HG03060 (cell line): ENCODE results near the gene AP3D1.

Experiments
- ATAC-seq: cut with Tn5 transposase; IDR thresholded peaks from one replicate; pipeline ENCODE4 v1.9.1; 2021; ENCODE audit warnings: low read depth, moderate number of reproducible peaks; ENCODE audit not compliant: unreplicated experiment

Gene AP3D1

DNA sequence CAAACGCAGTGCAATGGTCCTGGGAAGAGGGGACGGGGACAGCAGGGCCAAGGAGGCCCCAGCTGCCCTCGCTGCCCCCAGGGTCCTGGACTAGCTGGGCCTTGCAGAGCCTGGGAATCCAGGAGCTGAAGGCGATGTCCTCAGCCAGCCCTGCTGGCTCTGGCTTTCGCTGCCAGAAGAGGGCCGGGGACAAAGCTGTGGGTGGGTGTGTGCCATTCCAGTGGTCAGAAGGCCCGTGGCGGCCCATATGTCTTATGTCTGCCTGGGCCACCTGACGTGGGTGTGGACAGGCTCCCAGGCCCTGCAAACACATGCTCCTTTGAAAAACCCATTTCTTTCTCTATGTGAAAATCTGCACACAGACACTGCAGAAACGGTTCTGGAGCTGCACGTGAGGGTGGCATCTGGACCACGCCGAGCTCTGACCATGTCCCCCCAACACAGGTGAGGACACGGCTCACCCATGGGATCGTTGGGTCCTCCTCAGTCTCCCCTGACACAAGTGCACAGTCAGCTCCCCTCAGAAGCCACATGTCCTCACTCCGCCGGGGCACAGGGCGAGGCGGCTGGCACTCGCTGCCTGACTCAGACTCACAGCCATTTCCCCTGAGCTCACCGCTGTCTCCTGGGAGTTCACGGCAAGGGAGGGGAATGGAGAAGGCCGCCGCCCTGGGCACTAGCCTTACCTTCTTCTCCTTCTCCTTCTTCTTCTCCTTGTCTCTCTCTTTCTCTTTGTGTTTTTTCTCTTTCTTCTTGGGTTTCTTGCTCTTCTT lies 37.7 kb downstream of the AP3D1 start:
- ATAC-seq: no peak

DNA sequence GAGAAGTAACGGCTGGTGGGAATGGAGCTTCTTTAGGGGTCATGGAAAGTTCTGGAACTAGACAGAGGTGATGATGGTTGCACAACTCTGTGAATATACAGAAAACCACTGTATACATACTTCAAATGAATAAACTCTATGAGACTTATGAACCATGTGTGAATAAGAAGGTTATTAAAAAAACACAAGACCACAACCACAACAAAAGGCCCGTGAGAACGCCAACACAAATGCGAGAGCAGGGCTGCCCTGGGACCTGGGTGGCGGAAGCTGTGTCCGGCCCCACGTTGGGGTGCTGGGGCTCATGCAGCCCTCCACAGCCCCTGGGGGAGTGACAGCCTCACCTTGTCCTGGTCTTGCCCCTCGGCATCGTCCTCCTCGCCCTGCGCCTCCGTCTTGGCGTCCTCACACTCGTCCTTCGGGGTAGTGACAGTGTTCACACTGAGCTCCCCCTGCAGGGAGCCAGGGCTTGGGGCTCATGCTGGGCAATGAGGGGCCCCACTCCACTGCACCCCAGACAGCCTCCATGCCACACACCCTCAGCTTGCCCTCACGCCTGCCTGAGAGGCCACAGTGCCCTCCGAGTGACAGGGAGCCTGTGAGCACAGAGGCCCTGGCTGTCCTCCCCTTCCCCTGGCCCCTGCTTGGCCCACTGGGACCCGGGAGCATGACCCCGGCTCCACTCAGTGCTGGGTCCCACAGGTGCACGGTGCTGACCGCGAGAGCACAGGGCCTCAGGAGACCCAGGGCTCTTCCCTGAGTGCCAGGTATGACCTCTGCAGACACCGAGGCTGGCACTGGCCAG lies 38.6 kb downstream of the AP3D1 start:
- no peak for ATAC-seq

DNA sequence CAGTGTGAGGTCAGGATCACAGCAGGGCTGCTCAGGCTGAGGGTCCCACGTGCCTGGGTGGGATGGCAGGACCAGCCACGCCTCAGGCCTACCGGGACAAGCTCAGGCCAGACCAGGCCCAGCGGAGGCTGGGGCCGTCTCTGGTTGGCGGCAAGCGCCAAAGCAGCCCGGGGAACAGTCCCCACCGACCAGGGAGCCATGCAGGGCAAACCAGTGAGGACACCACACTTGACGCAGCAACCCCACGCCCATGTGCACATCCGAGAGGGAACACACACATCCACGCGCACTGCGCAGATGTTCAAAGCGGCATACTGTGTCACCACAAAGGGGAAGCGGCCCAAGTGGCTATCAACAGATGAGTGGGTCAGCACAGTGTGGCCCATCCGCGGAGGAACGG lies 39.5 kb downstream of the AP3D1 start:
- ATAC-seq: no peak

DNA sequence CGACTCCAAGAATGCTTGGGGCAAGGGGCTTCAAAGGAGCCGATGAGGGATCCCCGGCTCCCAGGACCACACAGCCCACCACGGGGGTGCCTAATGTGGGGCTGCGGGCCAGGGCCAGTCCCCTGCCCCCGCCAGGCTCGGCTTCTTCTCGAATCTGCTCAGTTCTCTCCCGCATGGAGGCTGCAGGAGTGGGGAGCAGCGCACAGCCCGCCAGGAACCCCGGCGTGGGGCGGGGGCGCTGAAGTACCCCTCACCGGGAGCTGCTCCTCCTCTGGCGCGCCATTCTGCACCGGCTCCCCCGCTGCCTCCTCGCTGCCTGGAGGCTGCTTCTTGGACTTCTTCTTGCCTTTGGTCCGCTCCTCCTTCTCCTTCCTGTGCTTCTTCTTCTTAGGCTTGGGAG lies 39.9 kb downstream of the AP3D1 start:
- no peak for ATAC-seq

DNA sequence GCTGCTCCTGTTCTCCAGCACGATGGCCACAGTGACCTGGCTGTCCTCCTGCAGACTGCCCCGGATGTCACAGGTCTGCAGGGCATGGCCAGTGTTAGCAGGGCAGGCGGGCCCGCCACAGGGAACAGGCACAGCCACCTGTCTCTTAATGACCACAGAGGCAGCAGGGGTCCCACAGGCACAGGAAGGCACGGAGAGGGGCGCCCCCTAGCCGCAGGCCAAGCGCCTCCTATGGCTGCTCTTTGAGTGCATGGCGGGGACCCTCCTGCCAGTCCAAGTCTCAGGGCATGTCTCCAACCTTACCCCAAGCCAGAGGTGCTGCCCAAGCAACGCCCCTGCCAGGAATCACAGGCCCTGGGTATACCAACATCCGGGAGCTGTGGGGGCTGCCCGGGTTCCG lies 40.5 kb downstream of the AP3D1 start:
- no peak for ATAC-seq

DNA sequence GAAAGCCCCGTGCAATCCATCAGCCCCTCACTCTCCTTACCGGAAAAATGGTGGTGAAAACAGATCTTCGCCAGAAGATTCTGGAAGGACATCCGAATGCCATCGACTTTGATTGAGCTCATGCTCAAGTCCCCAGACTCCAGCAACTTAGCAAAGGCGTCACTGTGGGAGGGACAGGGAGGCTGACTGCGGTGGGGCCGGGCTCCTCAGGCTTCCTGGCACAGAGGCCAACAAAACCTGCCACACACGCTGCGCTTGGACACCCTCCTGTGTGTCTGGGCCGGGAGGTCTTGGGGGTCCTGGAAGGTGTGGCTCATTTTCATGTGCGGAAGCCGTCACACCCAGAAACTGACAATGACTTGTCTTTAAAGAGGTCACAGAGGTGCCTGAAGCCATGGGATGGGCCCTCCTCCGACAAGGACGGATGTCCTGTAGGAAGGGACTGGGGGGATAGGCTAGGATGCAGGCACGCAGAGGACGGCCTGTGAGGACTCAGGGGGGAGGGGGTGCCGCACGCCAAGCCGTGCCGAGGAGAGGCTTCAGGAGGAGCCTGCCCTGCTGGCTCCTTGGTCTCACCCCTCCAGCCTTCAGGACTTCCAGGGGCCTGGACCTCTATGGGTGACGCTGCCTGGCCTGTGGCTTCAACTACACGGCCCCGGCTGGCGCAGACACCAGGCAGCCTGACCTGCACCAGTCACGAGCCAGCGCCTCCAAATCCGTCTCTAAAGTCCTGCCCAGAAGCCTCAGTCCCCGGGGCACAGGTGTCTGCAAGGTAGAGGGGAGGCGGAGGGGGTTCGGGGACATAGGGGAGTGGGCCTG lies 42.1 kb downstream of the AP3D1 start:
- no peak for ATAC-seq

DNA sequence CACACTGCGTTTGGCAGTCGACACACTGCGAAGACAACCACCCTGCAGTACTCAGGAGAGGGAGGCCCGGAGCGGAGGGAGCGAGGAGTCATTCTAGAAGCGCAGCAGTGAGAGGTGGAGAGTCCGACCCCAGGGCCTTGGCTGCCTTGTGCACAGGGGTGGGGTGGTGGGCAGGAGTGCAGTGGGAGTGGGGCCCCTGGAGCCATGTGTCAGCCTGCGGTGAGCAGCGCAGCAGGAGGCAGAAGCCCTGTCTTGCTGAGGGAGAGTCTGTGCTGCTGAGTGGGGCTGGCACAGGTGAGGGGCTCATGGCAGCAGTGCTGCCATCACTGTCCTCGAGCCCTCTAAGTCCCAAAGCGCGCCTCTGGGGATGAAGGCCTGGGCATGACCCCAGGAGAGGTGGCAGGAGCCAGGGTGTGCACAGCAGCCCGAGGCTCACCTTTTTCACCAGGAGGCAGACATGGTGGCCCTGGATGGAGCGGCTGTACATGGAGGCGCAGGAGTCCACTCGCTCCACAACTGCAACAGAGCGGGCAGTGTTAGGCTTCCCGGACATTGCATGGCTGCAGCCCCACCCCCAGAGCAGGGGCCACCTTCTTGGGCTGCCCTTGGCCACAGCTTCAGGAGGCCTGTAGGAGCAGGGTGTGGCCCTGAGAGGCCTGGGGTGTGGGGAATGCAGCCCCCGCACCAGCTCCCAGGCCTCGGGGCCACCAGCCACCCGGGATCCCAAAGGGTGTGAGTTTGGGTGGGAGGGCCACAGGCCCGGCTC lies 42.9 kb downstream of the AP3D1 start:
- ATAC-seq: no peak

DNA sequence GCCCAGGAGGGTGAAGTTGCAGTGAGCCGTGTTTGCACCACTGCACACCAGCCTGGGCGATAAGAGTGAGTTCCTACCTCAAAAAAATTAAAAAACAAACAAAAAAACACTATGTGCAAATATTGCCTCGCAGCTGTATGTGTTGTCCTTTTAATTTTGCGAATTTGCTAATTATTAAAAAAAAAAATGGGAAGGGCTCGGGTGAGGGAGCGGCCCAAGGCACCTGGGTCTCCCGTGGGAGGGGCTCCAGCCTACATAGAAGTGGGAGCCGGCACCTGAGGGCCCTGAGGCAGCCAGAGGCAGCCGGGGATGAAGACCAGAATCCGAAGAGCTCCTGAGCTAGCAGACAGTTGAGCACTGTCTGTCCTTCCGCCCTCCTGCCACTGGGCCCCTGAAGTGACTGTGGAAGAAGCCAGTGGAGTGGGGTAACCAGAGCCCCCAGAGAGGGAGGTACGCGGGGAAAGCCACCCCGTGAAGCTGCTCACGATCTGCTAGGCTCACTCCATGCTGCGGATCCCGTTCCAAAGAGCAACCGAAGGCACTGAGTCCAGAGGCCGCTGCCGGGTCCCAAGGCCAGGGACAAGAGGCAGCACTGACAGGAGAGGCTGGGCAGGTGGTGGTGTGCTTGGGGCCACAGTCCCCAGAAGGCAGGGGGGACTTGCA lies 48.2 kb downstream of the AP3D1 start:
- no peak for ATAC-seq

DNA sequence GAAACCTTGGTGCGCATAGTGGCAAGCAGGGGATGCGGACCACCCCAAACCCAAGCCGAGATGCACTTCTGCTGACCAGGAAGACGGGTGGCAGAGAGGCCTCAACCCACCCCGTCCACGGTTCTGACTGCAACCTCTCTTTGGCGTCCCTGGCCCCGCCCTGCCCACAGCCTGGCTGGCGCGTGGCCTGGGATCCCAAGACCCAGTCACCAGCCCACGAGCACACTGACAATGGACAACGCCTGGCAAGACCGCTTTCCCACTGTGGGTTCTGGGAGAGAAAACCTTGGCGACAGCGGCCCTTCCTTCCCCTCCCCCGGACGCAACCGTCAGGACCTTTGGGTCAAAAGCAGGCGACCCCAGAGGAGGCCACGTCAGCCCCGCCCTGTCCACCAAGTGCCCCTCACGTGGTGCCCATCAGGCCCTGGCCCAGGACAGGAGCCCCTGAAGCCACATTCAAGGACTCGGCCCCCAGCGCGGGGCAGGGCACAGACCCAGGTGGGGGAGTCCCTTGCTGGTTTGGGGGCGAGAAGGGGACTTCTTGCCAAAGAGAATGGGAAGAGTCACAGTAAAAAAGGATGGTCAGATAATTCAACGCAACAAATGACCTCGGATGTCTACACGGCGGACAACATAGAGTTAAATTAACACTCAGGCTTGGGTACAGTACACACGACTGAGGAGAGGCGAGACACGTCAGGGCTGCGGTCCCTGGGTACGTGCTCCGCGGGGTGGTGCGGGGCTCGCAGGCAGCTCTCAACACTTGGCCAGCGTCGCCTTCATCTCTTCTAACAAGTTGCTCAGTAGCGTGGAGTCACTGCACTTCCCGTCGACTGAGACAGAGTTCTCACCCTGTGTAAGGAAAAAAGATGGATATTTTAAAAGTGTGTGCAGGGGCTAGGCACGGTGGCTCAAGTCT lies 49.7 kb downstream of the AP3D1 start:
- ATAC-seq: no peak

DNA sequence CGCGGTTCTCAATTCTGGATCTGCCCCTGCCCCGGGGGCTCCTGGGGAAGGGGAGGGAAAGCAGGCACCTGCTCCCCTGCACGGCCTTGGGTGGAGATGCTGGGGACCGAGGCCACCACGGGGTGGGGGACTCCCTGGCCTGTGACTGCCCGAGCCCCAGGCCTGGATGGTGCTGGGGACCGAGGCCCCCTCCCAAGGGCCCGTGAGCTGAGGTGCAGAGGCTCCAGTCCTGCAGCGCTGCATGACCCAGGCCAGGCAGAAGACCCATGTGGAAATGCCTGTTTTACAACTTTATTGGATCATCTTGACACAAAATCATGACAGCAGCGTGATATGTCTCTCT lies 50.7 kb downstream of the AP3D1 start:
- ATAC-seq: no peak

DNA sequence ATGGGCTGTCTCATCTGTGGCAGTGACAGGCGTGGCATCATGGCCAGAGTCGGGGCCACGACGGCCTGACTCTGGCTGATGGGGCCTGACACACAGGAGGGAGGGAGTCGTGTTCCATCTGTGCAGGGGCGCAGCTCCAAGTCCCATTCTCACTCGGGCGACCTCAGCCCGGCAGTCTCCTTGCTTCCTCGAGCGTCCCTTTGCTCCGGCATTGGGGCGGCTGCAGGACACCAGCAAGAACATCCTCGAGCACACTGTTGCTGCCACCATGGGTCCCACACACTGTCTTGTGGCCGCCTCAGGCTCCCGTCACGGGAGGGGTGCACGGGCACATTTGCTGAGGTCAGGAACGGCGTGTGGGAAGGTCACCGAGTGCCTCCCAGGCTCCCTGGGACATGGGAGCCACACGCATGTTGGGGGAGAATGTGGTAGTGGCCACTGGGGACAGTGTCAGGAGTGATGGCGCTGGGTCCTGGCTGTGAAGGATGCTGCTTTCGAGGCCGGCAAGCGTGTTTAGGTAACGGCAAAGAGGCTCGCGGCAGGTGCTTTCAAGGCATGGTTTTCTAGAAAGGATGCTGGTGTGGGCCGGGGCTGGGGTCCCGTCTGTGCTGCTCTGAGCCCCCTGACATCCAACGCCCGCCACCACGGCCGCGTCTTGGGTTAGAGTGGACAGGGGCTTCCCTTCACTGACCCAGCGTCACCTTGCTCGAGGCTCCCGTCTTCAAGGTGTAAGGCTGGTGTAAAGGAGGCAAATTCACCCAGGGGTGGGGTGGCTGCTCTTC lies 51.2 kb downstream of the AP3D1 start:
- ATAC-seq: no peak

DNA sequence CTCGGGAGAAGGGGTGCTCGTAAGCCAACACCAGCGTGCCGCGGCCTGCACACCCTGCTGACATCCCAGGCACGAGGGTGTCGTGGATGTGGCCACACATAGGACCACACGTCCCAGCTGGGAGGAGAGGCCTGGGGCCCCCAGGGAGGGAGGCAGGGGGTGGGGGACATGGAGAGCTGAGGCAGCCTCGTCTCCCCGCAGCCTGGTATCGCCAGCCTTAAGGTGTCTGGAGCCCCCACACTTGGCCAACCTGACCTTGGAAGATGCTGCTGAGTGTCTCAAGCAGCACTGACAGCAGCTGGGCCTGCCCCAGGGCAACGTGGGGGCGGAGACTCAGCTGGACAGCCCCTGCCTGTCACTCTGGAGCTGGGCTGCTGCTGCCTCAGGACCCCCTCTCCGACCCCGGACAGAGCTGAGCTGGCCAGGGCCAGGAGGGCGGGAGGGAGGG lies 52.3 kb downstream of the AP3D1 start:
- no peak for ATAC-seq

DNA sequence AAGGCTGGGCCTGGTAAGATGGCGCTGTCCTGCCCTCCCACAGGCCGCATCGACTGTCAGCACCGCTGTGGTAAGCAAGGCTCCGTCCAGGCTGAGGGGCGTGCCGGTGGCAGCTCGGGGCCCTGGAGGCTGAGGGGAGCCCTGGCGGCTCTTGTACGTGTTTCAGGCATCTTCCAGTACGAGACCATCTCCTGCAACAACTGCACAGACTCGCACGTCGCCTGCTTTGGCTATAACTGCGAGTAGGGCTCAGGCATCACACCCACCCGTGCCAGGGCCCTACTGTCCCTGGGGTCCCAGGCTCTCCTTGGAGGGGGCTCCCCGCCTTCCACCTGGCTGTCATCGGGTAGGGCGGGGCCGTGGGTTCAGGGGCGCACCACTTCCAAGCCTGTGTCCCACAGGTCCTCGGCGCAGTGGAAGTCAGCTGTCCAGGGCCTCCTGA lies 53.5 kb downstream of the AP3D1 start:
- no peak for ATAC-seq

DNA sequence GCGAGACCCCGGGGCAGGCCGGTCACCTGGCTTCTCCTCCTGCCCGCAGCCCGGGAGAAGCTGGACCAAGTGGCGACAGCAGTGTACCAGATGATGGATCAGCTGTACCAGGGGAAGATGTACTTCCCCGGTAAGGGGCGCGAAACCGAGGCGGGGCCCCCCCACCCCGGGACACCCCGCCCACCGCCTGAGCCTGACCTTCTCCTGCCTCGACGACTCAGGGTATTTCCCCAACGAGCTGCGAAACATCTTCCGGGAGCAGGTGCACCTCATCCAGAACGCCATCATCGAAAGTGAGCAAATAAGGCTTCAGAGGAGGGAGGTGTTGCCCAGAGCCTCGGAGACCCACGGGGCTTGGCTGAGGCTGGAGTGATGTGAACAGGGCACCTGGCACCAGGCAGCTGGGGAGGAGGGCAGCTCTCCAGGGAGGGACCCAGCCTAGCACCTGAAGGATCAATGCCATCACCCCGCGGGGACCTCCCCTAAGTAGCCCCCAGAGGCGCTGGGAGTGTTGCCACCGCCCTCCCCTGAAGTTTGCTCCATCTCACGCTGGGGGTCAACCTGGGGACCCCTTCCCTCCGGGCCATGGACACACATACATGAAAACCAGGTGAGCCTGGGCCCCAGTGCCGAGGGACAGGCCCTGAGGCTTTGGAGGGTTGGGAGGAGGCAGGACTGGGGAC lies 54.0 kb downstream of the AP3D1 start:
- no peak for ATAC-seq

DNA sequence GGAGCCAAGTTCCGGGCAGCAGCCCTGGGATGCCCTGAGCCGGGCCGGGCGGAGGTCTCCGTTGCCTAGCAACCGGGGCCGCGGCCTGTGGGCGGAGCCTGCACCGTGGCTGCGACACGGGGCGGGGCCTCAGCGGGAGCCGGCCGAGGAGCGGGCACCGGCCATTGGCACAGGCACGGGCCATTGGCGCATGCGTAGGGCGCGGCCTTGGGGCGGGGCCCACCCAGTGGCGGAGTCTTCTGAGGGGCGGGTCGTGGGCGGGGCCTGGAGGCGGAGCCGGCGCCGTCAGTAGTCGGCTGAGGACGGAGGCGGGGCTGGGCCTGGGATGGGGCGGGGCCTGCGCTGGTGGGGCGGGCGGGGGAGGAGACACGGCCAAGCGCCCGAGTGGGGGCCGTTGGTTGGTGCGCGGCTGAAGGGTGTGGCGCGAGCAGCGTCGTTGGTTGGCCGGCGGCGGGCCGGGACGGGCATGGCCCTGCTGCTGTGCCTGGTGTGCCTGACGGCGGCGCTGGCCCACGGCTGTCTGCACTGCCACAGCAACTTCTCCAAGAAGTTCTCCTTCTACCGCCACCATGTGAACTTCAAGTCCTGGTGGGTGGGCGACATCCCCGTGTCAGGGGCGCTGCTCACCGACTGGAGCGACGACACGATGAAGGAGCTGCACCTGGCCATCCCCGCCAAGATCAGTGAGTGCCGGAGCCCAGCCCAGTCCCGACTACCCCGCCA lies 54.7 kb downstream of the AP3D1 start, which contains the start of gene IZUMO4:
IZUMO4 (plus strand) TSS at position 436 of the 723 bp plus-strand sequence; CDS start at position 467, 31 bp downstream.
- peak; percentile 40 for ATAC-seq

DNA sequence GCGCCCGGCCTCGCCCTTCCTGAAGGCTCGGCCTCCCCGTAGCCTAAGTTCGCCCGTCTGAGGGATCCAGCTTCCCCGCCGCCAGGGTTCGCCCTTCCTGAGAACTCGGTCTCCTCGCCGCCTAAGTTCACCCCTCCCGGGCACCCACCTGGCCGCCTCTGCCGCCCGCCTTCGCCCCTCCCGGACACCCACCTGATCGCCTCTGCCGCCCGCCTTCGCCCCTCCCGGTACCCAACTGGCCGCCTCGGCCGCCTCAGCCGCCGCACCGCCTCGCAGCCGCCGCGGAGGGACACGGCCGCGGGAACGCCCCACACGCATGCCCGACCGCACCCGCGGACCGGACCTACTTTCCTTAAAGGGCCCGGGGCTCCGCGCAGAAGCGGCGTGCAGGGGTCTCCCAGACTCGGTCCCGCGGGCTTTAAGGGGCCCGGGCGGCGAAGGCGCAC lies 55.3 kb downstream of the AP3D1 start, which contains the start of gene MOB3A:
MOB3A (minus strand) TSS at position 293 of the 446 bp plus-strand sequence. CDS start 17,766 bp downstream, outside the sequence.
- ATAC-seq: peak; percentile 28
